Transverse colon (tissue), 4 donors: ENCODE measurements around the gene SOS1. TPM values are rescaled to one million over a fixed set of nuclear protein-coding genes. Genes with fewer than 3 reads are reported as not detected.

ENCODE experiments used
- DNase-seq: peaks from one replicate; pipeline ENCODE4 v3.0.0-alpha.2; 2019
- H3K27ac ChIP-seq, 4 donors: fragments of 200-600 bp; sonication (generic); 2 replicates each; pipeline ENCODE4 v1.5.1; 2016 to 2018; ENCODE audit warnings: inconsistent platforms in 4 of 4
- H3K27me3 ChIP-seq: fragments of 200-600 bp; sonication (generic); 2 replicates; pipeline ENCODE4 v1.5.1; 2017; ENCODE audit warnings: inconsistent platforms
- H3K36me3 ChIP-seq, 4 donors: fragments of 200-600 bp; sonication (generic); 2 replicates each; pipeline ENCODE4 v1.5.1; 2017 to 2019; ENCODE audit warnings: inconsistent platforms in 4 of 4
- H3K4me1 ChIP-seq, 4 donors: fragments of 200-600 bp; sonication (generic); 2 replicates each; pipeline ENCODE4 v1.5.1; 2017 to 2020; ENCODE audit warnings: inconsistent platforms in 4 of 4
- H3K4me3 ChIP-seq, 4 donors: fragments of 200-600 bp; sonication (generic); 1 replicate in 1 of 4; 2 replicates in 3 of 4; pipeline versions ENCODE4 v1.5.1 to v1.6.1; 2017 to 2019; ENCODE audit warnings: inconsistent platforms in 4 of 4
- H3K9me3 ChIP-seq, 2 donors: fragments of 200-600 bp; sonication (generic); 2 replicates each; pipeline ENCODE4 v1.5.1; 2017 to 2019; ENCODE audit warnings: inconsistent platforms in 2 of 2
- EP300 ChIP-seq: sonication (generic); formaldehyde crosslinking; IDR thresholded peaks from one replicate; pipeline ENCODE4 v1.6.1; 2017; ENCODE audit warnings: antibody characterized with exemption, low read depth
- POLR2A ChIP-seq: fragments of 450-650 bp; IDR thresholded peaks from one replicate; pipeline ENCODE4 v1.6.1; 2016; ENCODE audit warnings: antibody characterized with exemption, mild to moderate bottlenecking, moderate library complexity
- POLR2AphosphoS5 ChIP-seq, 3 donors: sonication (generic); formaldehyde crosslinking; IDR thresholded peaks; one replicate each; pipeline ENCODE4 v1.6.1; 2016; ENCODE audit warnings: antibody characterized with exemption in 3 of 3
- WGBS, 2 donors: methylation state at CpG; one replicate each; pipeline ENCODE4 v1.1.5; 2018; ENCODE audit warnings: low coverage in 1 of 2; 5-methylcytosine and 5-hydroxymethylcytosine counted together
- in situ Hi-C, 4 donors: fragments of 200-750 bp; cut with MboI; loops; one replicate each; pipeline versions ENCODE4 v1.15.0 to v1.15.1; 2017; ENCODE audit warnings: low sequenced_read_pairs in 3 of 4, low pct_ligation_motif_present in 1 of 4, low pct_unique_long_range_greater_than_20kb in 1 of 4
- intact Hi-C: fragments of 100-400 bp; cut with DNase I; formaldehyde crosslinking; loops from one replicate; pipeline ENCODE4 v1.15.1; 2023; ENCODE audit warnings: low total_unique reads
- total RNA-seq, 4 donors: library from RNA; depleted of rRNA; stranded (reverse); fragments of >200 nt; gene quantifications; one replicate each; pipeline ENCODE4 v1.1.0, GENCODE V29; 2016
- TF ChIP-seq, protein P1 (sequence below), 5 experiments: fragments of 200-600 bp in 3 of 5; fragments of 450-650 bp in 2 of 5; sonication (generic) in 3 of 5; IDR thresholded peaks; 1 replicate in 2 of 5; 2 replicates in 3 of 5; pipeline ENCODE4 v1.5.1; 2016 to 2017; ENCODE audit warnings: antibody characterized with exemption in 5 of 5, inconsistent platforms in 3 of 5, mild to moderate bottlenecking in 2 of 5, moderate library complexity in 1 of 5

SOS1 gene
- total RNA-seq, 4 donors from 2014 or later = 13.9 to 43.8 (median 23.0) TPM

DNA sequence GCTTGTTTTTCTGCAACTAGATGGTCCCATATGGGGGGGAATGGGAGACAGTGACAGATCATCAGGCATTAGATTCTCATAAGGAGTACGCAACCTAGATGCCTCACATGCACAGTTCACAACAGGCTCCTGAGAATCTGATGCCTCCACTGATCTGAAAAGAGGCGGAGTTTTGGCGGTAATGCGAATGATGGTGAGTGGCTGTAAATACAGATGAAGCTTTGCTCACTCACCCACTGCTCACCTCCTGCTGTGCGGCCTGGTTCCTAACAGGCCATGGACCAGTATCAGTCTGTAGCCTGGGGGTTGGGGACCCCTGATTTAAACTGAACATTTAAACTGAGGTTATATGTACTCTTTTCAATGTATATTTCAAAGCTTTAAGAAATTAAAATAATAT is 40.7 kb downstream of the SOS1 start:
- no peaks in the 10 kb centered on the region for H3K27me3 ChIP-seq
- DNase-seq = no peak
- TF ChIP-seq, protein P1, sequence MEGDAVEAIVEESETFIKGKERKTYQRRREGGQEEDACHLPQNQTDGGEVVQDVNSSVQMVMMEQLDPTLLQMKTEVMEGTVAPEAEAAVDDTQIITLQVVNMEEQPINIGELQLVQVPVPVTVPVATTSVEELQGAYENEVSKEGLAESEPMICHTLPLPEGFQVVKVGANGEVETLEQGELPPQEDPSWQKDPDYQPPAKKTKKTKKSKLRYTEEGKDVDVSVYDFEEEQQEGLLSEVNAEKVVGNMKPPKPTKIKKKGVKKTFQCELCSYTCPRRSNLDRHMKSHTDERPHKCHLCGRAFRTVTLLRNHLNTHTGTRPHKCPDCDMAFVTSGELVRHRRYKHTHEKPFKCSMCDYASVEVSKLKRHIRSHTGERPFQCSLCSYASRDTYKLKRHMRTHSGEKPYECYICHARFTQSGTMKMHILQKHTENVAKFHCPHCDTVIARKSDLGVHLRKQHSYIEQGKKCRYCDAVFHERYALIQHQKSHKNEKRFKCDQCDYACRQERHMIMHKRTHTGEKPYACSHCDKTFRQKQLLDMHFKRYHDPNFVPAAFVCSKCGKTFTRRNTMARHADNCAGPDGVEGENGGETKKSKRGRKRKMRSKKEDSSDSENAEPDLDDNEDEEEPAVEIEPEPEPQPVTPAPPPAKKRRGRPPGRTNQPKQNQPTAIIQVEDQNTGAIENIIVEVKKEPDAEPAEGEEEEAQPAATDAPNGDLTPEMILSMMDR (IDR thresholded peaks at IDR 0.05) = no peak
- no peak for TF ChIP-seq POLR2A
- no peak for TF ChIP-seq EP300
- no peak for TF ChIP-seq POLR2AphosphoS5 (IDR thresholded peaks at IDR 0.05)
- no peaks in the 10 kb centered on the region for H3K36me3 ChIP-seq
- H3K9me3 ChIP-seq = no peaks in the 10 kb centered on the region
- 99 to 100% methylated on average over 3 to 5 of the region's 5 CpGs for WGBS, 2 donors
- in situ Hi-C loops (no loop called here), intact Hi-C loops (no loop called here)
- H3K4me3 ChIP-seq = no peak overlapping the region
- H3K27ac ChIP-seq = no peak overlapping the region
- H3K4me1 ChIP-seq = peaks cover 0 to 9% (median 0%) of the 10 kb centered on the region in 4 donors

DNA sequence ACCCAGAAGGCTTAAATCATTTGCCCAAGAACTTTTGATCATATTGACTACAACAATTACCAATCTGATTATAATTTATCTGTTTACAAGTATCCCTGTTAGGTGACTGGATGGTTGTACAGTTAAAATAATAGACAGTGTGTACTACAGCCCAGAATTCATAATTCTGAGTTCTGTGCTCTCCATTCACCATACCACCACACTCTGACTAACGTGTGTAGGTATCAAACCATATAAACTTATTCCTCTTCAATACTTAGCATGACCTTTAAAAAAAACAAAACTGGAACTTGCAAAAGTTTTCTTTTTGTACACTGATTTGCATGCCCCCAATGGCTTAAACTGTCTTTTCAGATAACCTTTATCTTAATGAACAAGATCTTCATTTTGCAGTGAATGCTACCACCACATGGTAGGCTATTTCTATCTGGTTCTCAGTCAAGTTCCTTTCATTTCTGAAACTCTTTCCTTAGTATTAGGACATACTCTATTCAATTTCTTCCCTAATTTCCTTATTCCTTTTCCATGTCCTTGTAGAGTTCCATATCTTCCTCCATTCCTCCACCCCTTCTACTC is 50.9 kb downstream of the SOS1 start:
- 90% methylated on average over 1 of the region's 1 CpG for WGBS, 2 donors

DNA sequence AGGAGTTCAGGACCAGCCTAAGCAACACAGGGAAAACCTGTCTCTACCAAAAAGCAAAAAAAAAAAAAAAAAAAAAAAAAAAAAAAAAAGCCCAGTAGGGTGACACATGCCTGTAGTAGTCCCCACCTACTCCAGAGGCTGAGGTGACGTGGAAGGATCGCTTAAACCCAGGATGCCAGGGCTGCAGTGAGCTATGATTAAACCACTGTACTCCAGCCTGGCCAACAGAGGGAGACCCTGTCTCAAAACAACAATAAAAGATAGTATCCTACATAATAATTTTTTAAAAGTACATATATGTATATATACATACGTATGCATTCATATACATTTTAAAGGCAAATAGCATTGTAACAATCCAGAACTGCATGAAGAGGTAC is 51.7 kb downstream of the SOS1 start:
- Histone ChIP-seq H3K27ac (no peak overlapping the region), H3K4me1 (peaks cover 0 to 16% (median 0%) of the 10 kb centered on the region in 4 donors), H3K27me3 (no peaks in the 10 kb centered on the region), H3K9me3 (no peaks in the 10 kb centered on the region), H3K36me3 (peaks cover 0 to 6% (median 0%) of the 10 kb centered on the region in 4 donors), H3K4me3 (no peak overlapping the region)
- TF ChIP-seq POLR2AphosphoS5 (IDR thresholded peaks at IDR 0.05) (no peak), POLR2A (no peak), EP300 (no peak)
- WGBS, 2 donors = 94 to 98% methylated on average over 3 of the region's 3 CpGs
- in situ Hi-C loops (loop anchor here in 3 of 4 donors (5.0 to 10.0 kb wide), 2 partner anchors 156 to 158 kb away; no protein-coding TSS in a partner anchor), intact Hi-C loops (no loop called here)
- no peak for DNase-seq

More for the DNA sequence above, 50.9 kb downstream of the SOS1 start:
- H3K27me3 ChIP-seq = no peaks in the 10 kb centered on the region
- intact Hi-C loops (no loop called here), in situ Hi-C loops (loop anchor here in 3 of 4 donors (5.0 to 10.0 kb wide), 2 partner anchors 155 to 157 kb away; no protein-coding TSS in a partner anchor)
- H3K4me1 ChIP-seq = peaks cover 0 to 16% (median 0%) of the 10 kb centered on the region in 4 donors
- TF ChIP-seq POLR2AphosphoS5 (IDR thresholded peaks at IDR 0.05) = no peak
- TF ChIP-seq, protein P1 (IDR thresholded peaks at IDR 0.05) = no peak
- TF ChIP-seq EP300 = no peak
- no peak for TF ChIP-seq POLR2A
- H3K36me3 ChIP-seq = peaks cover 0 to 6% (median 0%) of the 10 kb centered on the region in 4 donors
- H3K4me3 ChIP-seq = no peak overlapping the region
- H3K9me3 ChIP-seq = no peaks in the 10 kb centered on the region
- DNase-seq = no peak
- H3K27ac ChIP-seq = no peak overlapping the region

DNA sequence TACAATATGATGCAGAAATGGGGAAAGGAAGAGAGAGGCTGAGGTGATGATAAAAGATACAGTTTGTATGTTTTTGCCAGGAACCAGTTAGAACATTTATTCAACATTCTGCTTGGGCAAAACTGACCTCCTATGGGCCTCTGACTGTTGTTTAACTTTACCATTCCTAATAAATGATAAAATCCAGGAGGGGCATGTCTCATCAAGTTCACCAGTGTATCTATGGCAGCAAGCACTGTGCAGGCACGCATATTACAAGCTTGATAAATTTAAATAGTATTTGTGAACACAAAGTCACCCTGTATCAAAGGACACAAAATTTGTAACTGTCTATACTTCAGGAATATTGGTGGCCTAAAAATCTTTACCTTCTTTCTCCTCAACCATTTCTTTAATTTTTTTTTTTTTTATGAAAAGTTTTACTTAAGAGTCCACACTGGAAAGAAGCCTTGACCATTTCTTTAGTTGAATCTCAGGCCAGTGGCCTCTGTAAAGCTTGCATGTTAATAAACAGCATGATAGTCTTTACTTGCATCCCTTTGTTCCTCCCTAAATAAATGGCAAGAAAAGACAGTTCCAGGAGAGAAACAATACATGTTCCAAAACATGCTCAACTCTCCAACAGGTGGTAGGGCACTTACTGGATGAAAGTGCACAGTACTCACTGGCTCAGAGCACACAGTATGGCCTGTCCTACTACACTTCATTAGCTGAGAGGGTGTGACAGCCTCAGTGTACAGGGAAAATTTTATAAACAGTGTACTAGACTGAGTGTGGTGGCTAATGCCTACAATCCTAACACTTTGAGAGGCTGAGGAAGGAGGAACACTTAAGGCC is 52.3 kb downstream of the SOS1 start:
- H3K4me1 ChIP-seq = peaks cover 0 to 13% (median 0%) of the 10 kb centered on the region in 4 donors
- H3K9me3 ChIP-seq = no peaks in the 10 kb centered on the region
- H3K36me3 ChIP-seq = peaks cover 0 to 6% (median 0%) of the 10 kb centered on the region in 4 donors
- no peaks in the 10 kb centered on the region for H3K27me3 ChIP-seq
- intact Hi-C loops (no loop called here), in situ Hi-C loops (loop anchor here in 3 of 4 donors (5.0 to 10.0 kb wide), 2 partner anchors 156 to 159 kb away; no protein-coding TSS in a partner anchor)
- DNase-seq = no peak
- no peak overlapping the region for H3K4me3 ChIP-seq
- WGBS, 2 donors = 78 to 82% methylated on average over 1 of the region's 1 CpG
- no peak overlapping the region for H3K27ac ChIP-seq
- TF ChIP-seq EP300 (no peak), POLR2AphosphoS5 (IDR thresholded peaks at IDR 0.05) (no peak), POLR2A (no peak)
- TF ChIP-seq, protein P1 (IDR thresholded peaks at IDR 0.05) = no peak
